ENCODE results near the gene HOXA4.

DNA sequence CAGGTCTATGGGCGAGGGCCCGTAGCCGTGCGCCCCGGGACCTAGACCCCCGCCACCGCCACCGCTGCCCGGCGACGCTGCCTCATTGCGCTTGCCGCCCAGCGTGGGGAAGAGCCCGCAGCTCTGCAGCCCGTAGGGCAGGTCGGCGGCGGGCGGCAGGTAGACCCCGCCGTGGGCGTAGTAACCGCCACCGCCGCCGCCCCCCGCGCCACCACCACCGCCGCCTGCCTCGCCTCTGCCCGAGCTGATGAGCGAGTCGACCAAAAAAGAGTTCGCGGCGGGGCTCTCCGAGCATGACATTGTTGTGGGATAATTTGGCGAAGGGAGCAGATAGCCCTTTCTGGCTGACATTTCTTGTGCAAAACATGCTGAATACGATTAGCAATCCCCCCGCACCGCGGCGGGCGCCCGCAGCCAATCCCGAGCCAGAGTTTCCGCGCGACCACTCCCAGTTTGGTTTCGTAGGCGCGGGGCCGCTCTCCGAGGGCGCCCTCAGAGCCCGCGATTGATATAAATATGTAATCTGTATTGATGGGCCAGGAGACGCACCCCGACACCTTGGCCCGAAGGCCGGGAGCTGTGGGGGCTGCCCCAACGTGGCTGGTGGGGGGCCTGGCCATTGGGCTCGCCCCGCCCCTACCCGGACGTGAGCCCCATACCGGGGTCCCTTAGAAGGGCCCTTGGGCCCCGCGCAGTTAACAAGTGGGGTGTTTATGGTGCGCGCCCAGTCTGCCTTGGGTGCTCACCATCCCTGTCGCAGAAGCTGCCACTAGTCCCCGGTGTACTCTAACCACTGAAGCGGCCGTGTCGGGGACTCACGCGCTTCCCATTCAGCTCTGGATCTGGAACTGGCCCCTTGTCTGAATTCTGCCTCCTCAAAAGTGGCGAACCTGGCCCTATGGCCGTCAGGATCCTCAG lies 43.7 kb upstream of the HOXA4 start, which contains the start of gene HOXA10:
- TF ChIP-seq CTCF (IDR thresholded peaks at IDR 0.05; ENCODE audit: insufficient read depth, low read length, poor library complexity, severe bottlenecking) (no peak), EZH2phosphoT487 (conservative IDR thresholded peaks at IDR 0.05; ENCODE audit: low read length) (no peak)

Data from SU-DHL-6 (cell line).